Measurements from ENCODE around the gene ICAM1.

GRCh38 chr19:10334588-10335351, 63.9 kb downstream of the ICAM1 start:
- TF ChIP-seq CTCF (IDR thresholded peaks at IDR 0.05) = peak; percentile 24
- no peak for TF ChIP-seq EZH2phosphoT487 (IDR thresholded peaks at IDR 0.05)
- TF ChIP-seq EZH2 (IDR thresholded peaks at IDR 0.05) = no peak

Measured in neural progenitor cell (in vitro differentiated cells).